ENCODE results near the gene NOVA2. TPM values are rescaled to one million over a fixed set of nuclear protein-coding genes. Genes with fewer than 3 reads are reported as not detected.

The NOVA2 gene
- total and polyA plus RNA-seq, 9 of the 15 experiments (the other 6 are each of a cell fraction or from before 2014, with no cell fraction given): not detected

GRCh38 chr19:45927565-45928261, 46.0 kb downstream of the NOVA2 start (continued):
- TF ChIP-seq THAP12 (CRISPR knock-in tag; IDR thresholded peaks at IDR 0.05) (0 out of 2 replicates have a peak, but pooled peaks have one; percentile 46), ZBTB33 (CRISPR knock-in tag; IDR thresholded peaks at IDR 0.05) (peak; percentile 42; the same call in 1 of the 2 replicates), CREB5 (CRISPR knock-in tag; IDR thresholded peaks at IDR 0.05) (no peak), DACH1 (IDR thresholded peaks at IDR 0.05; ENCODE audit: partially characterized antibody) (no peak), POLR2A (conservative IDR thresholded peaks at IDR 0.05) (peak; percentile 74), ZKSCAN1 (IDR thresholded peaks at IDR 0.05; ENCODE audit: low read depth, low read length) (no peak), ATF4 (CRISPR knock-in tag; IDR thresholded peaks at IDR 0.05) (no peak), ZNF511 (CRISPR knock-in tag; IDR thresholded peaks at IDR 0.05) (peak; percentile 65; the same call in 1 of the 2 replicates), RBM22 (IDR thresholded peaks at IDR 0.05; ENCODE audit: low read depth, low read length, poor library complexity, severe bottlenecking) (no peak), E2F8 (IDR thresholded peaks at IDR 0.05; ENCODE audit: low read depth, partially characterized antibody) (peak; percentile 62), MAFK (IDR thresholded peaks at IDR 0.05; ENCODE audit: low read length) (no peak), HDAC6 (IDR thresholded peaks at IDR 0.05; ENCODE audit: low read depth, low read length) (no peak), ETV1 (tag; conservative IDR thresholded peaks at IDR 0.05; ENCODE audit: low read depth) (peak; percentile 84), U2AF1 (optimal IDR thresholded peaks at IDR 0.05; ENCODE audit: low read depth, low read length) (no peak), SP2 (IDR thresholded peaks at IDR 0.05; ENCODE audit: extremely low read depth, low read depth, low read length, poor library complexity, severe bottlenecking) (no peak)
